Neuronal stem cell (in vitro differentiated cells): ENCODE data around the gene HS3ST6.

Experiments
- DNase-seq: peaks from one replicate; pipeline ENCODE4 v3.0.0-alpha.2; 2013; ENCODE audit warnings: low spot score
- H2AFZ ChIP-seq: one replicate; pipeline ENCODE4 v1.6.1; 2013; ENCODE audit warnings: mild to moderate bottlenecking, low read length, inconsistent platforms
- H2AK5ac ChIP-seq: 2 replicates; pipeline ENCODE4 v1.6.1; 2013; ENCODE audit warnings: low read depth, mild to moderate bottlenecking, inconsistent platforms, low read length, moderate library complexity, mixed read lengths
- H2BK120ac ChIP-seq: 2 replicates; pipeline ENCODE4 v1.6.1; 2013; ENCODE audit warnings: low read depth, mild to moderate bottlenecking, inconsistent platforms, low read length, moderate library complexity, mixed read lengths
- H2BK12ac ChIP-seq: one replicate; pipeline ENCODE4 v1.6.1; 2013; ENCODE audit warnings: low read length, inconsistent platforms
- H2BK15ac ChIP-seq: 2 replicates; pipeline ENCODE4 v1.6.1; 2013; ENCODE audit warnings: mild to moderate bottlenecking, low read length, inconsistent platforms, mixed read lengths
- H2BK5ac ChIP-seq: one replicate; pipeline ENCODE4 v1.6.1; 2013; ENCODE audit warnings: inconsistent platforms, mild to moderate bottlenecking, low read length, moderate library complexity
- H3K14ac ChIP-seq: one replicate; pipeline ENCODE4 v1.6.1; 2013; ENCODE audit warnings: low read length, inconsistent platforms
- H3K18ac ChIP-seq: 2 replicates; pipeline ENCODE4 v1.6.1; 2013; ENCODE audit warnings: low read length, inconsistent platforms
- H3K23ac ChIP-seq: 2 replicates; pipeline ENCODE4 v1.6.1; 2013; ENCODE audit warnings: low read depth, mild to moderate bottlenecking, mixed read lengths, low read length, inconsistent platforms; ENCODE audit not compliant: poor library complexity
- H3K27ac ChIP-seq: replicated peaks from 3 replicates; pipeline ENCODE4 v1.5.1; 2013; ENCODE audit warnings: low read length, inconsistent platforms
- H3K27me3 ChIP-seq, 3 experiments: 2 replicates each; pipeline ENCODE4 v1.6.1; 2013; ENCODE audit warnings: low read length in 3 of 3, mild to moderate bottlenecking in 2 of 3, inconsistent platforms in 1 of 3, low read depth in 1 of 3, mixed read lengths in 1 of 3, moderate library complexity in 1 of 3; ENCODE audit not compliant: control insufficient read depth in 3 of 3, insufficient read depth in 3 of 3
- H3K36me3 ChIP-seq, 2 donors: replicated peaks in 1 of 2; 2 replicates each; pipeline ENCODE4 v1.6.1; 2013; ENCODE audit warnings: low read length in 2 of 2; ENCODE audit not compliant: control insufficient read depth in 2 of 2, insufficient read depth in 2 of 2
- H3K4ac ChIP-seq: 2 replicates; pipeline ENCODE4 v1.6.1; 2013; ENCODE audit warnings: inconsistent platforms, mild to moderate bottlenecking, low read length, moderate library complexity
- H3K4me1 ChIP-seq, 2 donors: 1 replicate in 1 of 2; 2 replicates in 1 of 2; pipeline ENCODE4 v1.6.1; 2013; ENCODE audit warnings: low read length in 2 of 2, low read depth in 1 of 2; ENCODE audit not compliant: control insufficient read depth in 2 of 2, insufficient read depth in 1 of 2
- H3K4me2 ChIP-seq: one replicate; pipeline ENCODE4 v1.6.1; 2013; ENCODE audit warnings: mild to moderate bottlenecking, low read length, inconsistent platforms; ENCODE audit not compliant: insufficient read depth, poor library complexity, severe bottlenecking
- H3K4me3 ChIP-seq, 2 donors: 2 replicates each; pipeline ENCODE4 v1.5.1; 2013; ENCODE audit warnings: low read length in 2 of 2, mild to moderate bottlenecking in 2 of 2, inconsistent platforms in 1 of 2, moderate library complexity in 1 of 2
- H3K79me1 ChIP-seq: one replicate; pipeline ENCODE4 v1.6.1; 2013; ENCODE audit warnings: low read depth, mild to moderate bottlenecking, inconsistent platforms, low read length, moderate library complexity
- H3K9ac ChIP-seq: one replicate; pipeline ENCODE4 v1.6.1; 2013; ENCODE audit warnings: mild to moderate bottlenecking, low read depth, low read length, inconsistent platforms; ENCODE audit not compliant: poor library complexity
- H3K9me3 ChIP-seq, 2 donors: replicated peaks in 1 of 2; 2 replicates each; pipeline versions ENCODE3 to v1.6.1; 2013; ENCODE audit warnings: low read length in 2 of 2, mild to moderate bottlenecking in 2 of 2, inconsistent platforms in 1 of 2, low read depth in 1 of 2, mixed read lengths in 1 of 2, moderate library complexity in 1 of 2; ENCODE audit not compliant: control insufficient read depth in 2 of 2, insufficient read depth in 1 of 2
- H4K8ac ChIP-seq: one replicate; pipeline ENCODE4 v1.6.1; 2013; ENCODE audit warnings: low read depth, mild to moderate bottlenecking, inconsistent platforms, low read length, moderate library complexity
- H4K91ac ChIP-seq: one replicate; pipeline ENCODE4 v1.6.1; 2013; ENCODE audit warnings: low read length, low read depth, mild to moderate bottlenecking, inconsistent platforms; ENCODE audit not compliant: poor library complexity
- WGBS, 2 donors: extraction: QIAGEN DNeasy Blood & Tissue Kit; methylation state at CpG; one replicate each; pipeline ENCODE4 v1.1.7; 2013; ENCODE audit warnings: missing lambda C conversion rate in 2 of 2, mixed read lengths in 1 of 2; ENCODE audit not compliant: insufficient read length in 2 of 2, insufficient replicate concordance in 1 of 2; ENCODE audit errors: extremely low coverage in 2 of 2; 5-methylcytosine and 5-hydroxymethylcytosine counted together

The HS3ST6 gene

DNA sequence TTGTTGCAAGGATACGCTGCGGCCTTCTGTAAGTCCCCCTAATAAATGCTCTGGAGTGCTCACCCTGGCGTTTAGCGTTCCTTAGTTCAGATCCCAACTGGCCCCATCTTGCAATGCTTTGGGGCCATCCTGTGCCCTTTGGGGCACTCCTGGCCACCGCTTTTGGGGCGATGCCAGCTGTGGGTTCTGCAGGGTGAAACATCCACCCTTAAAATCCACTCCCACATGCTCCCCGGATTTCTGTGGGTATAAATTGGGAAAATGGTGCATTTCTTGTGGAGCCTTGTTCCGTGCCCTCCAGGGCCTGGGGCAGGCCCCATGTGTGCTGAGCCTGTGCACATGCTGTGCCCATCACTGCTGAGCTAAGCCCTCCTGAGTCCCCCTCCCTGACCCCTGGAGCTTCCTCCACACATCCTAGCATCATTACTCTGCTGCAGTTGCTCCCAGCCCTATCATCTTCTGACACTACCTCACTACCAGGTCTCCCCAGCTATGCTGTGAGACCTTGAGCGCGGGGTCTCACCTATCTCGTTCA is 18.8 kb upstream of the HS3ST6 start:
- no peak overlapping the region for H3K4me2 ChIP-seq
- no peak overlapping the region for H2BK120ac ChIP-seq
- no peak for DNase-seq
- H4K8ac ChIP-seq, result no peak overlapping the region
- no peak overlapping the region for H2AFZ ChIP-seq
- no peak overlapping the region for H3K4me3 ChIP-seq
- H3K27me3 ChIP-seq, result no peaks in the 10 kb centered on the region
- no peak overlapping the region for H2BK12ac ChIP-seq
- H4K91ac ChIP-seq, result no peak overlapping the region
- peaks cover 13 to 30% of the 10 kb centered on the region in 2 donors for H3K36me3 ChIP-seq
- H3K23ac ChIP-seq, result no peak overlapping the region
- no peak overlapping the region for H2AK5ac ChIP-seq
- H3K4me1 ChIP-seq, result peaks cover 4 to 6% of the 10 kb centered on the region in 2 donors
- no peak overlapping the region for H3K27ac ChIP-seq
- no peak overlapping the region for H3K18ac ChIP-seq
- H3K9ac ChIP-seq, result no peak overlapping the region
- no peaks in the 10 kb centered on the region for H3K79me1 ChIP-seq
- H2BK15ac ChIP-seq, result no peak overlapping the region
- no CpG with 5 or more reads among the region's 11 CpGs for WGBS, 2 donors
- H3K9me3 ChIP-seq, result no peaks in the 10 kb centered on the region
- no peak overlapping the region for H3K14ac ChIP-seq
- no peak overlapping the region for H2BK5ac ChIP-seq
- H3K4ac ChIP-seq, result no peak overlapping the region

DNA sequence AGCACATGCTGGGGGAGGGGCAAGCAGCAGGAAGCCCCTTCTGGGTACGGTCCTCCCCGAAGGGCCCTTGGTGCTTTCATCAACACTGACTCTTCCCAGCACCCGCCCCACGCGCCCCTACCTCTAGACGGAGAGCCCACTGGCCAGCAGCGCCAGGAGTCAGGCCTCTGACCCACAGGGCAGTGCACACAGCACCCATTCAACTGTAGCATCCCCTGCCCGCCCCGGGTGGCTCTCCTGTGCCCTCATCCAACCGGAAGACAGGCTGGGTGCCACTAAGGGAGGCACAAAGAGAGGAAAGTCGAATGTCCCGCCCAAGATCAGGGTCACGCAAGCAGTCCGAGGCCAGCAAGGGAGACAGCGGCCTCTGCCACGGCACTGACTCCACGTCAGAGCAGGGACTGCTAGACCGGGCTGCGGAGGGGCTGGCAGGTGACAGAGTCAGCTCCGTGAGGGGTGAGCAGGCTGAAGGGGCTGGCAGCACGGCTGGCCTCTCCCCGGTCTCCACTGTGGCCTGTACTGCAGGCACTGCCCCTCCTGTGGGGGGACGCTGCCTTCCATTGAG is 15.0 kb upstream of the HS3ST6 start:
- Histone ChIP-seq H3K27me3 (peaks cover 0 to 7% (median 5%) of the 10 kb centered on the region in 3 experiments), H2BK5ac (no peak overlapping the region), H4K91ac (no peak overlapping the region), H3K4ac (no peak overlapping the region), H2BK12ac (peak overlapping the region; percentile 97), H3K27ac (no peak overlapping the region), H3K4me2 (no peak overlapping the region), H3K36me3 (peaks cover 3 to 9% of the 10 kb centered on the region in 2 donors), H2BK15ac (peak overlapping the region; percentile 91), H3K9ac (peak overlapping the region; percentile 77), H3K79me1 (no peaks in the 10 kb centered on the region), H3K18ac (peak overlapping the region; percentile 71), H2AK5ac (peak overlapping the region; percentile 99), H3K9me3 (no peaks in the 10 kb centered on the region), H3K23ac (peak overlapping the region; percentile 73), H4K8ac (no peak overlapping the region), H2BK120ac (no peak overlapping the region), H3K14ac (peak overlapping the region; percentile 94), H2AFZ (peak overlapping the region; percentile 72), H3K4me3 (no peak overlapping the region), H3K4me1 (peaks cover 4 to 9% of the 10 kb centered on the region in 2 donors)
- no peak for DNase-seq
- no CpG with 5 or more reads among the region's 23 CpGs for WGBS, 2 donors

DNA sequence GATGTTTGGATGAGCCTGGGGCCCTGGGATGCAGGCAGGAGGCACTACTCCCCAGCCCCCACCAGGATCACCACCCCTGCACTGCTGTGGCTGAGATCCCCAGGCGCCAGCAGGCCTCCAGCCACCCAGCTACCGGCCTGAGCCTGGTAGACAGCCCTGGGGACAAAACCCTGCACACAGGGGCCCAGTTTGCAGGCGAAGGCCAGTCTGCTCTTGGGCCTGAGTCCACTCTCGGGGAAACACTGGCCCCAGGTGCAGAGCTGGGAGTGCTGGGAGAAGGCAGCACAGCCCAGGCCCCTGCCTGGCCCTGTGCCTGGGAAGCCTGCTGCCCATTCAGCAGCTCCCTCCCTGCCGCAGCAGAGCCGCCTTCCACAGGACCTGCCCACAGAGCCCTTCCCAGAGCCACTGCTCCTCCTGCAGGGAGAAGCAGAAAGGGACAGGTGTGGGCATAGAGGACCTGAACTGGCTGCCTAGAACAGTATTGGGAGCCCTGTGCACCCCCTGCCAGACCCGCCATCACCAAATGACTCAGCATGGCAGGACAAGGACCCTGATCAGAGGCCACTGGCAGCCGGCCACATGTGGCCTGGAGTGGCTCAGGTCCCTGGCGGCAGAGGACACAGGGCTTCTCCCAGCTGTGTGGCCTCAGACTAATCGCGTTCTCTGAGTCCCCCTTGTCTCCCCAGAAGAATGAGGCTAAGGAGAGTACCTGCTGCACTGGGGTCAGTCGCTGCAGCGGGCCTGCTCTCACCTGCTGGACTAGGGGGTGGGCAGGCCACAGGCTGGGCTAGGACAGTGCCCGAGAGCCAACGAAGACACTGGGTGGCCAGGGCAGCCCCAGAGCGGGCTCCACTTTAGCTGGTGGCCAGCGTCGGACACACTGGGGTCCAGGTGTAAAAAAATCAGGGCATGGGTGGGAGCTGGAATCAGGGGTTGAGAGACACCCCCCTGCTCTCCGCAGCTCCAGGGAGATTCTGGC is 14.1 kb upstream of the HS3ST6 start:
- Histone ChIP-seq H3K9me3 (no peaks in the 10 kb centered on the region), H4K91ac (peak overlapping the region; percentile 53), H3K27me3 (peaks cover 0 to 8% (median 5%) of the 10 kb centered on the region in 3 experiments), H3K4me3 (no peak overlapping the region), H2BK12ac (peak overlapping the region; percentile 90), H3K79me1 (no peaks in the 10 kb centered on the region), H3K4ac (peak overlapping the region; percentile 93), H3K4me2 (no peak overlapping the region), H4K8ac (no peak overlapping the region), H3K36me3 (peaks cover 0 to 4% of the 10 kb centered on the region in 2 donors), H3K9ac (peak overlapping the region; percentile 44), H2BK15ac (peak overlapping the region; percentile 85), H2BK5ac (peak overlapping the region; percentile 75), H3K18ac (peak overlapping the region; percentile 89), H2AK5ac (peak overlapping the region; percentile 99), H3K27ac (no peak overlapping the region), H2BK120ac (no peak overlapping the region), H2AFZ (peak overlapping the region; percentile 72), H3K14ac (peak overlapping the region; percentile 94), H3K4me1 (peaks cover 4 to 9% of the 10 kb centered on the region in 2 donors), H3K23ac (peak overlapping the region; percentile 80)
- no peak for DNase-seq
- no CpG with 5 or more reads among the region's 19 CpGs for WGBS, 2 donors

DNA sequence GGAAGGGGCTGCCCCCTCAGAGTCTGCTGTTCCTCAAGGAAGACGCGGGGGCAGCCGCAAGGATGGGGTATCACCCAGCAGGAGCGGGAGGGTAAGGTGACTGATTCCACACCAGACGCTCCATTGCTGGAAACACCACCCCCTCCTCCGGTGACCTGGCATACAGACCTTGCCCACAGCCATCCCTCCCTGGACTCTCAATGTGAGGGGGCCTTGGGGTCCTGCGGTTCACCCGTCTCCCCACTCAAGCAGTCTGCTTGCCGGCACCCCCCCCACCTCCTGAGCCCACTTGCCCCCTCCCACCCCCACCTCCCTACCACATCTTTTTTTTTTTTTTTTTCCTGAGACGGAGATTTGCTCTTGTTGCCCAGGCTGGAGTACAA is 12.1 kb upstream of the HS3ST6 start:
- Histone ChIP-seq H3K27me3 (peaks cover 0 to 22% (median 5%) of the 10 kb centered on the region in 3 experiments), H3K9me3 (no peaks in the 10 kb centered on the region), H3K79me1 (no peaks in the 10 kb centered on the region), H2AK5ac (peak overlapping the region; percentile 95), H3K23ac (peak overlapping the region; percentile 98), H2BK5ac (no peak overlapping the region), H3K4me2 (no peak overlapping the region), H4K8ac (peak overlapping the region; percentile 17), H2BK12ac (peak overlapping the region; percentile 90), H2AFZ (peak overlapping the region; percentile 96), H3K4me1 (peaks cover 4 to 7% of the 10 kb centered on the region in 2 donors), H2BK120ac (peak overlapping the region; percentile 76), H3K9ac (no peak overlapping the region), H3K18ac (peak overlapping the region; percentile 95), H2BK15ac (peak overlapping the region; percentile 99), H3K14ac (peak overlapping the region; percentile 56), H3K27ac (no peak overlapping the region), H3K36me3 (no peaks in the 10 kb centered on the region), H3K4ac (peak overlapping the region; percentile 99), H3K4me3 (no peak overlapping the region), H4K91ac (no peak overlapping the region)
- DNase-seq, result no peak
- WGBS, 2 donors, result no CpG with 5 or more reads among the region's 10 CpGs
